UCSD-AML1 (cell line): ENCODE measurements around the gene EPOP.

Experiments
- DNase-seq: peaks from one replicate; lab custom pipeline; 2025; ENCODE audit not compliant: unreplicated experiment; lab: John Stamatoyannopoulos, UW

EPOP gene

DNA sequence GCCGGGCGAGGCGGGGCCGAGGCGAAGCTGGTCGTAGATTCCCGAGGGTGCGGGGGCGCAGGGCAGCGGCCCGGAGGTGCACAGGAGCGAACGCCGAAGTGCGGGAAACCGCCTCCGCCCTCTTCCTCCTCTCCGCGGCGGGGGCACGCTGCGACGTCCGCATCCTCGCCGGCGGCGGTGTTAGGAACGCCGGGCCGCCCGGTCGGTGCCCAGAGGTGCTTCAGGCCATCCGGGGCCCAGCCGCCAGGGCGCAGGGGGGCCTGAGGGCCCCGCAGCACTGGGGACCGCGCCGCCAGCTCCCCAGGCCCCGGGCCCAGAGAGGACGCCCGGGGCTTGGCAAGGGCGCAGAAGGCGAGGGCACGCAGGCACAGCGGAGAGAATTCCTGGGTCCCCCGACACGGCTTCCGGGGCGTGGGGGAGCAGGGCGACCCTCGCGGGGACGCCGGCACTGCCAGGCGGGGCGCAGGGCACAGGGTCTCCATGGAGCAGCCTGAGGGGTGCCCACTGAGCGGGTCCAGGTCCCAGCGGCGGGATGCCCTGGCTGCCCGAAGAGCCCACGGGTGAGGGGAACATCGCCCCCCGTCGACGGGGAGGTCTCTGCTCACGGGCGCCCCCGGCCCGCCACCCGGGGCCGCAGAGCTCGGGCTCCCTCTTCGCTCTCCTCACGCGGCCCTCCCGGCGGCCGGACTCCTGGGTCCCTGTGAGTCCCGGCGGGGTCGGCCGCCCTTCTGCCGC lies 576 bp downstream of the EPOP start:
- peak; percentile 57 for DNase-seq

DNA sequence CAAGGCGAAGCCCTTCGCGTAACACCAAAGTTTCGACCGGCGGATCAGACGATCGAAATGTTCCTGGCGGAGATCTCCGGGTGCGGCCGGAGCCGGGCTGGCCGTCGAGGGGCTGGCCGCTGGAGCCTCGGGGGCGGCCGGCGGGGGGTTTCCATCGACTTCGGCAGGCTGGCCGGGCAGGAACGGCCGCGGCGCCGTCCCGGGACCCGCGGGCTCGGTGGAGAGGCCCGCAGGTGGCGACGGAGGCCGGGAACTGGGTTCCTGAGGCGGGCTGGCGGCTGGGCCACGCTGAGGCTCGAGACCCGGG lies 1.1 kb downstream of the EPOP start:
- no peak for DNase-seq

DNA sequence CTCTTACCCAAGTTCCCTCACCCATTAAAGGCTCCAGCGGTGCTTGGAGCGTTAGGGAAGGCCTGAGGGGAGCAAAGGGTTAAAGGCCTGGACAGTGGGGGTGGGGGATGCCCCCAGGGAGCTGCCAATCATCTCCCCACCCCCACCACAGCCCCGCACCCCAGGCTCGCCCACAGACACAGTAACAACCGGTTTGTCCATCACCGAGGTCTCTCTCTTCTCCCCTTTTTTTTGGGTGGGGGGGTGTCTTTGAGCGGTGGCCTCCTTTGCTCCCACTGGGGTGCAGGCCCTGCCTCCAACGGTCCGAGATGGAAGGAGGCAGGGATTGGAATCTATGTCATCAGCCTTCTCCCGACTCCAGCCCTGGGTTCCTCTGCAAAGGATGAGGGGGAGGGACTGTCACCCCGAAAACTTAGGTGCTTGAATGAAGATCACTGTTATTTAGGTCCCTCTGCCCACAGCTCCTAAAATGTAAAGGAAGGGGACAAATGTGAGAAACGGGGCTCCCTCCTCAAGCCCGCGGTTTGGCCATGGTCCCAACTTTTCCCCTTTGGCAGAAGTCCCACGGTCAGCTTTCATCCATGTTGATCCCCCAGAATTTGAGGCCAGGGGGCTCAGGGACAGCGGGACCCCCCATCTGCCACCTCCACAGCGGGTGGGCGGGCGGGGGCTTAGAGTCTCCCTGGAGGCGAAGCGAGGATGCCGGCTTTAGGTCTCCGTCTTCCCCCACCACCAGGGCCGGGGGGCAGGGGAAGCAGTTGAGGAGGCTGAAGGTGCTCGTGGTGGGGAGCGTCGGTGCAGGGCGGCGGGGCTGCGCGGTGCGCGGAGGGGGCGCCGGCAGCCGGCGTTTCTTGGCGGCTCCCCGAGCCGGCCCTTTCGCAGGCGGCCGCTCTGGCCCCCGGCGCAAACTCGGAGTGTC lies 1.7 kb downstream of the EPOP start:
- DNase-seq = no peak

DNA sequence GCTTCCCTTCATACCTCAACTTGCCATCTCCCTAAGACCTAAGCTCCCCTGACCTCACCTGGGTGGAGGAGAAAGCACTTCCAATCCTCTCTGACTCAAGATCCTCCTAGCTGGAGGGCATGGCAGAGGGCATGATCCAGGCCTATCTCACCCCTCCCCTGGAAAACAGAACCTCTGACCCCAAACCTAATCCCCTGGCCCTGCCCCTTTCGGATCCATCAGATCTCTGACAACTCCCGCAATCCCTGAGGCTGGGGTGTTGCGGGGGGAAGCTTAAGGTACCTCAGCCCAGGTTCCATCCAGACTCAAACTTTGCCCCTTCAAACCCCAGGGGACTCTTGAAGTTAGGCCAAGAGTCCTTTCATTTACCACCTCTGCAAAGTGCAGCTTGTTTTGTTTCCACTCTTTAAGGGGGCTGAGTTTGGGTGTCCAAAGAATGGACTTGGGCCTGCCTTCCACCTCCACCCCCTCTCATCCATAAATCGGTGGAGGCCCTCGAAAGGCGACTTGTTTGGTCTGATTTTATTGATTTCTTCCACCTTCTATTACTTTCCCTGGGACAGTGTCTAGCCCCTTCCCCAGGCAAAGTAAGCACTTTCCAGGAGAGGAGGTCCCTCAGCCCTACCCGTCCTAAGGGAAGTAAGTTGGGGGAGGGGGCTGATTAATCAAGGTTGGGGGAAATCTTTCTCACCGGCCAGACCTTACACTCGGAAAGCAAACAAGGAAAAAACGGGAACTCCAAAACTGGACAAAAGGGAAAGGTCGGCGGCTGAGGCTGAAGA lies 2.6 kb downstream of the EPOP start:
- DNase-seq = no peak

DNA sequence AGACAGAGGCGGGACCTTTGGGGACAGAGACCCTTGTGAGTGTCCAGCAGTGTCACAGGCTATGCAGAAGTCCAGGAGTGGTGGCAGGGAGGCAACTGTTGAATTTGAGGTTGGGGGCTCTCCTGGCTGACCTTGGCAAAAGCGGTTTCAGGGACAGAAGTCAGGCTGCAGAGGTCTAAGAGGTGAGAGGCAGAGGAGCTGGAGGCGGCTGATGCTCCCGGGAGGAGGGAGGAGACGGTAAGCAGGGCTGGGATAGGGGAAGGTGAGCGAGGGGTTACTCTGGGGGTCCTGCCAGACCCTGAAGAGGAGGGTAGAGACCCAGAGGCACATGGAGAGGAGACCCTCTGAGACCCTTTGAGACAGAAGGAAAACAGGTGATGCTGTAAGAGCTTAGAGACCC lies 5.2 kb downstream of the EPOP start:
- DNase-seq = no peak

DNA sequence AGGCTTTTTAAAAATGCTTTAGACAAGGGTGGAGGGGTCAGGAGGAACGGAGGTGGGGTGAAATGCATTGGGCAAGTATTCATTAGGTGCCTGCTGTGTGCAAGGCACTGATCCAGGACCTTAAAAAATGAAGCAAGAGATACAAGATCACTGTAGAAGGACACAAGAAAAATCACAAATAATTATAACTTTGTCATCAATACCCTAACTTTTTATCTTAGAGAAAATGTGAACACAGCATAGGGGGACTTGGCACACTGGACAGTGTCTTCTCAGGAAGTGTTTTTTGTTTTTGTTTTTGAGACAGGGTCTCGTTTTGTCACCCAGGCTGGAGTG lies 7.0 kb downstream of the EPOP start:
- DNase-seq = no peak

DNA sequence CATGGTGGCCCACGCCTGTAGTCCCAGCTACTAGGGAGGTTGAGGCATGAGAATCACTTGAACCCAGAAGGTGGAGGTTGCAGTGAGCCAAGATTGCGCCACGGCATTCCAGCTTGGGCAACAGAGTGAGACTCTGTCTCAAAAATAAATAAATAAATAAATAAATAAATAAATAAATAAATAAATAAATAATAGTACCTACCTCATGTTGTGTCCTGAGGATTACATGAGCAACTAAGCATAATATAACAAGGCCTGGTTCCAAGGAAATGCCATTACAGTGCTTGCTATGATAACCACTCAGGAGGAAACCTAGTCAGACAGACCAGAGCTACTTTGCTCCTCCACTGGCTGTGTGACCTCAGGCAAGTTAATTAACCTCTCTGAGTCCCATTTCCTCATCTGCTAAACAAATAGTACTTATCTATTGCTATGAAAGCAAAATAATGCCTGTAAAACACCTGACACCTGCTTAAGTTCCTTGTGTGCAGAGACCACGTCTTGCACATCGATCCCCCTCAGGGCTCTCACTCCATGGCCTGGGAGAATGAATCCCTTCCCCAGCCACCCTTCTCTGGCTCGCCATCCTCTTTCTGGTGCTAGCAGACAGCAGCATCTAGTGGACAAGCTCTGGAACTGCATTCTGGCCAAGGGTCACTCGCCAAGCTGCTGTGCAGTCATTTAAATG lies 7.5 kb downstream of the EPOP start:
- DNase-seq = peak; percentile 58

DNA sequence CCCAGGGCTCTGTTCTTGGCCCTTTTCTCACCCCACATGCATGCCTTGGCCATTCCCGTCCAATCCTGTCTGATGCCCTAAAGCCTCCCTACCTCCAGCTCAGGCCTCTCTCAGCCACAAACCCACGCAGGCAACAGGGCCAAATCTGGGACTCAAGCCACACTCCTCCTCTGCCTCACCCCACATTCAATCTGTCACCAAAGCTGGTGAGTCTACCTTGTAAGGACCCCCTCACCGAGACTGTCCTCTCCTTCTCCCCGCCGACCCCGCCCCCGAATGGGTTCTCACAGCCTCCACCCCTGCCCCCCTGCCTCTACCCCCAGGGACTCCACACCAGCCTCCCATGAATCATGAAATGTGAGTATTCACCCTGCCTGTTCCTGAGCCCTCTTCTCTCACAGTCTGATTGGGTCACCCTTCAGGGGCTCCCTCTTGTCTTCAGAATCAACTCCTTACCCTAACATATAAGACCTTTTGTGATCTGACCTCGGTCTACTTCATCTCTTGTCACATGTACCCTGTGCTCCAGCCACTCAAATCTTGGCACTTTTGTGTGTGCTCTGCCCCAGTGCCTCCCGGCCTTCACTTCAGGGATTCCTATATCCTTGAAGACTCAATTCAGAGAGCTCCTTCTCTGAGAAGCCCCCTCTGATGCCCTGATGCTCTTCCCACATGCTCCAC lies 10.7 kb downstream of the EPOP start:
- no peak for DNase-seq

DNA sequence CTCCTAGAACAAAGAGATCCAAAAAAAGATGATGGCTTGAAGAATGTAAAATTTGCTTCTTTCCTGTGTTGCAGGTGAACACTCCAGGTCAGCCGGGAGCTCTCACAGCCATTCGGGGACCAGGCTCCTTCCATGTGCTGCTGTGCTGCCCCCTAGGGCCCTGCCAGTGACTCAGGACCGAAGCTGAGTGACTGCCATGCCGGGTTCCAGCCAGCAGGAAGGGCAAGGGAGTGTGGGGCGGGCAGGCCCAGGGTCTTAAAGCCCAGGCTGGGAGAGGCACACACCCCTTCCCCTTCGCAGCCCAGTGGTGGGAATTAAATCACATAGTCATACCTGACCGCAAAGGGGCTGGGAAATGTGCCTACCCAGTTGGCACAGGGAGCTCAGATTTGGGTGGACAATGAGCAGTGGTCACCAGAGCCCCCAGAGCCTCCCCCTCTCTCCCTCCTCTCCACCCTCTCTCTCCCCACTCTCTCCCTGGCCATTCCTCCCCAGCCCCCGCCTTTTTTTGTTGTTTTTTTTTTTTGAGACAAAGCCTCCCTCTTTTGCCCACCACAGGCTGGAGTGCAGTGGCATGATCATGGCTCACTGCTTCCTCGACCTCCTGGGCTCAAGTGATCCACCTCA lies 11.5 kb downstream of the EPOP start:
- DNase-seq = peak; percentile 71

DNA sequence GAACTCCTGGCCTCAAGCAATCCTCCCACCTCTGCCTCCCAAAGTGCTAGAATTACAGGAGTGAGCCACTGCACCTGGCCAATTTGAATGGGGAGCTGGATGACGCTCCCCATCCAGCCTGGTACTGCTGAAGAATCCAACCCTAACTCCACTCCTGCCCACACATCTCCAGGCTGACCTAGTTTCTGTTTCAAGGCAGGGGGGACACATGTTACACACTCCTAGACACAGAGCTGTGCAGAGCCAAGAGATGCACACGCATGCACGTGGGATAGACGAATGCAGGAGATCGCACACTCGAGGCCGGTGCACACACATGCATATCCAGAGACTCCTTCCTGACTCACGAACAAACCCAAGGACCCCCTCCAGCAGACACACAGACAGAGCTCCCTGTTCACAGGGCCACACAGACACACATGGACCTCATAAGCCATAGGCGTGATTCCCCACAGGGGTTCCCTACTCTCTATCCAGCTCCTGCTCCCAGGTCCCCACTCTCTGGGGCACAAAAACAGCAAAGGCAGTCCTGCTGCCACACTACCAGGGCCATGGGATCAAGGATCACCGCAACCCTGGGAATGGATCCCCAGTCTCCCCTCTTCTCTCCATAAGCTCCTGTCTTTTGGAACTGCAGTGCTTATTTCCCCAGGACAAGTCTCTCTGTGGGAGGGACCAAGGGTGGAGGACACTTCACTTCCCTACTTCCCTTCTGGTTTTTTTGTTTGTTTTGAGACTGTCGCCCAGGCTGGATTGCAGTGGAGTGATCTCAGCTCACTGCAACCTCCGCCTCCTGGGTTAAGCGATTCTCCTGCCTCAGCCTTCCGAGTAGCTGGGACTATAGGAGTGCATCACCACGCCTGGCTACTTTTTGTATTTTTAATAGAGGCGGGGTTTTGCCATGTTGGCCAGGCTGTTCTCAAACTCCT lies 14.4 kb downstream of the EPOP start:
- no peak for DNase-seq

DNA sequence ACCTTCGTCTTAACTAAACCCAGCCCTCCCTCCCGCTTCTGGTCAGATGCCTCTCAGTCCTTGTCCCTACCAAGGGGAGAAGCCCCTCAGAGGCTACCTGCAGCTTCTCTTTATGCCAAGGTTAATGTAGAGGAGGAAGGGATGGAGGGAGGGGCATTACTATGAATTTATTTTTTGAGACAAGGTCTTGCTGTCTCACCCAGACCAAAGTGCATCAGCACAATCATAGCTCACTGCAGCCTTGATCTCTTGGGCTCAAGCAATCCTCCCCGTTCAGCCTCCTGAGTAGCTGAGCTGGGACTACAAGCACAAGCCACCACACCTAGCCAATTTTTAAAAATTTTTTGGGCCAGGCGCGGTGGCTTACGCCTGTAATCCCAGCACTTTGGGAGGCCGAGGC lies 15.3 kb downstream of the EPOP start:
- DNase-seq = no peak

DNA sequence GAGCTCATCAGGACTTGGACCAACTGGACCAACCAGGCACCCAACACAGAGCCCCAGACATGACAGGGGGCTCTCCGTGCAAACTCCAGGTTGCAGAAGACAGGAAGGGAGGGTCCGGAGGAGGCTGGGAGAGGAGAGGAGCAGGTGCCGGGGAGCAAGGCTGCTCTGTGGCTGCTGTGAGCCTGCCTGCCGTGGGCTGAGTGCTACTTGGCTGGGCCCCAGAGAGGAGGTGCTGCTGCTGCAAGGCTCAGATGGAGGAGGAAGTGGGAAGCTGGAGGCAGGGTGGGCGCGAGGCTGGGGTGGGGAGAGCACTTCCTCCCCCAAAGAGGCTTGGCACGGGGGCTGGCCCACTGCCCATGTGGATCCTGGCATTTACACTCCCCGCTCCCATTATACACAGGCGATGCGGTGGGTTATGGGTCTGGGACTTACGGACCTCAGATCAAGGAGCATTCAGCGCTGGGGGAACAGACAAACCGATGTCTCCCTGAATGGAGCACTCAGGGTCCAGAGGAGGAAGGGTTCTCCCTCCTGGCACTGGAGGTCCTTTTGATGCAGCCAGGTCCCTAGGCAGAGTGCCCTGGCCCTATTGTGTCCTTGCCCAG lies 15.9 kb downstream of the EPOP start:
- peak; percentile 39 for DNase-seq

DNA sequence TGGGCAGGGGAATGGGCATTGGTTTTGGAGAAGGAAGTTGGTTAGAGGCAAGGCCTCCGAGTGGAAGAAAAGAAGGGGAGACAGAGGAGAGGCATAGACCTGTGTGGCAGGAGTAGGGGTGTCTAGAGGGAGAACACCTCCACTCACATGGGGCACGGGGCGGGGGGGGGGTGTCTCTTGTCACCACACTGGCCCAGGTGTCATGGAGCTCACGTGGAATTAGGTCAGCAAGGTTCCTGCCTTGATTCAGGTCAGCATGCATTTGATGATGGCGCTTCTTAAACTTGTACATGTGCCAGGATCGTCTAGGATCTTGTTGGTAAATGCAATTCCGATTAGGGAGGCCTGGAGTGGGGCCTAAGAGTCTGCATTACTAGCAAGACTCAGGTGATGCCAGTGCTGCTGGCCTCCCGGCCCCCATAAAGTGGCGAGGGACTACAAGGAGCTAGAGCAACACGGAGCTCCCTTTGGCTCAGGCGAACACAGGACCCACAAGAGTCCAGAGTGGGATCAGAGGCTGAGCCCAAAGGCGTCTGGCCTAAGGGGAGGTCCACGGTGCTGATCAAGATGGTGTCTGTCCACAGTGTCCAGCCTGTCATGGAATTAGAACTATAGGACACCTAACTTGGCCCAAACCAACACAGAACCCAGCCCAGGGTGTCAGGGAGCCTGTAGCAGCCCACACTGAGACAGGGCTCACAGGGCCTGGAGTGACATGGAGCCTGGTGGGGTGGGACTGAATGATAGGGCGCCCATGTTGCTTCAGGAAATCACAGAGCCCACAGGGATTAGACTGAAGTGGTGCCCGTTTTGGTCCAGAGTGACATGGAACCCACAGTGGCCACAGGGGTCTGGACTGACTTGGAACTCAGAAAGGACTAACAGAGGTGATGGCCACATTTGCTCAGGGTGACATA lies 16.7 kb downstream of the EPOP start:
- no peak for DNase-seq

DNA sequence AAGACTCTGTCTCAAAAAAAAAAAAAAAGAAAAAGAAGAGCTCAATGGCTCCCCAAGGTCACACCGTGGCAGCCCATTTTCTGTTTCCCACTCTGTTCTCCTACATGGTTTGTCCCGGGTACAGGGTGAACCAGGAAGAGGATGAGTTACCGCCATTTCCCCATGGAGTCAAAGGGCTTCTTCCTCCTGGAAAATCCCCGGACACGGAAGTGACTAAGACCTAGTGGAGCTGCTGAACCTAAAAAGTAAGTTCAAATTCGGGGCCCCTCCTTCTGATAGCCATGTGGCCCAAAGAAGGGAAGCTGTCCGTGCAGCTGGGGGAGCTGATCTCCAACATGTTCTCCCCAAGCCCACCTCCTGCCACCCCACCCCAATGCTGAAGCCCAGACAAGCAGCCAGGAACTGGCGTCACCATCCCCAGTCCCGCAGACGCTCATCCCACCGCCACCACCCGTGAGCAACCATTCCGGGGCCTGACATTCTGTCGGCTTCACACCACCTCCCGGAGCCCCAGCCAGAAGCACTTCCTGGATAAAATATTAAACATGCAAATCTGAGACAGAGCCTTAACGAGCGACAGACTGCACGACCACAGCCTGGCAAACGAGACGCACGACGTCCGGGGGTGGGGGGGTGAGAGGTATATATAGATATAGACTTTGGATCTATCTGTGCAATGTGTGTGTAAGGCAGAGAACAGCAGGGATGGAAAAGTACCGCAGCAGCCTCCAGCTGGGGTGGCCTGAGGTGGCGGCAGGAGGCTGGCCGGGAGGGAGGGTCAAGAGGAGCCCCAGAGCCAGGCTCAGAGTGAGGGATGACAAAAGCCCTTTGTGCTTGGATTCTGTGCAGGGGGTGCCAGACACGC lies 17.6 kb downstream of the EPOP start:
- DNase-seq = no peak

DNA sequence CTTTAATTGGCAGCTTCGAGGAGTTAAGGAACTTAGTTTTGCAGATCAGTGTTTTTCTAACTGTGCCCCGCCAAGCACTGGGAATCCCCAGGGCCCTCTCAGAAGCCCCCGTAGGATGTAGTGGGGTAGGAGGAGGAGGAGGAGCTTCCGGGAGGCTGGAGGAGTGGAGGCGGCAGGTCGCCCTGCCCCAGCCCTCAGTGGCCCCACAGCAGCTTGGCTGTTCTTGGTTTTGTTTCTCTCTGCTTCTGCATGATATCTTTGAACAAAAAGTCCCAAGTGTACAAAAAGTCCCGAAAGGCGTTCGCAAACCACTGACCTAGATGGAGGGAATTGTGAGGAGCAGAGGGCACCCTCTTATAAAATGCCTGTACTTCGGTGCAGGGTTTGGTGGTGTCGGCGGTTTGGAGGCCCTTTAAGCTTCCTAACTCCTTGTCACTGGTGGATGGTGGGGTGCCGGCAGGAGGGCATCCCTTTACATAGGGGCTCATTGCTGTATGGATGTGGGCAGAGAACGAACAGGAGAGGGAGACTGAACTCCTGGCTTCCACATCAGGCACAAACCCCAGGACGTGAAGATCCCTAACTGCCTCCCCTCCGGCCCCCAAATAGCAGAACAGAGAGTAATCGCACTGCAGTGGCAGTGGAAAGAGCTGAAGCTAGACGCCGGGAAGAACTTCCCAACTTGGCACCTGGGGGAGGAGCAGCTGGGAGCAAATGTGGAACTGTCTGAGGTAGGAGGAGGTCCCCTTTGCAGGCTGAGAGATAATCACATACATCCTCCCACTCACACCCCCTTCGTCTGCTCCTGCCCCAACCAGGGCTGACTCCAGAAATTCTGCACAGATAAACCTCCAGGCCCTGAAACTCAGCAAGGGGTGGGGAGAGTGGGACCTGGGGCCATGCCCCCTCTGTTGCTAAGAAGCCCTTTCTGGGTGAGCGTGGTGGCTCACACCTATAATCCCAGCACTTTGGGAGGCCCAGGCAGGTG lies 20.1 kb downstream of the EPOP start:
- DNase-seq = no peak

DNA sequence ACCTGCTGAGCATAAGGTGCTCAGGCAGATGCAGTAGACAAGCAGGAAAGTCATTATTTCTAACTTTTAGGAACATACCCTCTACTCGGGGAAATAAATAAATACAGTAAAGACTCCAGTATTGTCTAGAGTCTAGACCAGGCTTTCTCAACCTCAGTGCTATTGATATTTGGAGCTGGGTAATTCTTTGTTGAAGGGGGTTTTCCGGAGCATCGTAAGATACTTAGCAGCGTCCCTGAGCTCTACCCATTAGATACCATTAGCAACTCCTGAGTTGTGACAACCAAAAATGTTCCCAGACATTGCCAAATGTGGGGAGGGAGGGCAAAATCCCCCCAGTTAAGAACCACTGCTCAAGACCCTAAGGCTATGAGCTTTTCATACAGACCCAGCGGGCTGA lies 21.1 kb downstream of the EPOP start:
- DNase-seq = no peak
